Peyer's patch (tissue), 4 donors: ENCODE results near the gene DNAJB8. TPM values are rescaled to one million over a fixed set of nuclear protein-coding genes. Genes with fewer than 3 reads are reported as not detected.

Experiments
- DNase-seq, 3 donors: peaks; one replicate each; pipeline ENCODE4 v3.0.0-alpha.2; 2017 to 2019
- H3K27ac ChIP-seq, 4 donors: fragments of 200-600 bp; sonication (generic); one replicate each; pipeline ENCODE4 v1.5.1; 2016 to 2019
- H3K27me3 ChIP-seq, 2 donors: fragments of 200-600 bp; sonication (generic); one replicate each; pipeline ENCODE4 v1.5.1; 2019
- H3K36me3 ChIP-seq, 3 donors: fragments of 200-600 bp; sonication (generic); one replicate each; pipeline ENCODE4 v1.5.1; 2016 to 2019
- H3K4me1 ChIP-seq, 4 donors: fragments of 200-600 bp; sonication (generic); one replicate each; pipeline ENCODE4 v1.5.1; 2016 to 2019
- H3K4me3 ChIP-seq, 4 donors: fragments of 200-600 bp; sonication (generic); 1 replicate in 3 of 4; 2 replicates in 1 of 4; pipeline ENCODE4 v1.5.1; 2016 to 2019; ENCODE audit warnings: mild to moderate bottlenecking in 1 of 4
- H3K9me3 ChIP-seq, 4 donors: fragments of 200-600 bp; sonication (generic); one replicate each; pipeline ENCODE4 v1.5.1; 2016 to 2019; ENCODE audit warnings: mild to moderate bottlenecking in 1 of 4
- POLR2A ChIP-seq, 2 donors: fragments of 450-650 bp; IDR thresholded peaks; one replicate each; pipeline ENCODE4 v1.5.1; 2017; ENCODE audit warnings: antibody characterized with exemption in 2 of 2, mild to moderate bottlenecking in 2 of 2, moderate library complexity in 2 of 2
- total RNA-seq, 4 donors: library from RNA; depleted of rRNA; stranded (reverse); fragments of >200 nt; gene quantifications; one replicate each; pipeline ENCODE4 v1.1.0, GENCODE V29; 2016
- TF ChIP-seq, protein P1 (sequence below), 6 experiments: fragments of 450-650 bp in 4 of 6; fragments of 200-600 bp in 2 of 6; sonication (generic) in 1 of 6; IDR thresholded peaks; one replicate each; pipeline ENCODE4 v1.5.1; 2017 to 2019; ENCODE audit warnings: antibody characterized with exemption in 6 of 6, mild to moderate bottlenecking in 3 of 6, moderate library complexity in 1 of 6

The DNAJB8 gene
- total RNA-seq, 4 donors from 2014 or later: not detected

DNA sequence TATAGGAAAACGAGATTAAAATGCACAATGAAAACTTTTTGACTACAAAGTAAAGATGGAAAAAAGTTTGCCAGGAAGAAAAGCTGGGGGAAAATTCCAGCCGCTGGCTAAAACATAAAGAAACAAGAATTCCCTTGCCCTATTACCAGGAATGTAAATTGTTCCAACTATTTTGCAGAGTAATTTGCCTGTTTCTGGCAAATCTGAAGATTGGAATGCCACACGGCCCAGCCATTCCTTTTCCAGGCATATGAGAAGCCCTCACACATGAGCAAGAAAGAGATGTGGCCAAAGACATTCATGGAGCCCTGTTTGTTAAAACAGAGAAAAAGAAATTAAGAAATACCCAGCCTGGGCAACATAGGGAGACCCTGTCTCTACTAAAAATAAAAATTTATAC is 34.7 kb upstream of the DNAJB8 start:
- DNase-seq: no peak
- Histone ChIP-seq H3K27ac (no peak overlapping the region), H3K4me3 (no peak overlapping the region), H3K27me3 (peaks cover 0 to 24% of the 10 kb centered on the region in 2 donors), H3K36me3 (no peaks in the 10 kb centered on the region), H3K4me1 (peaks cover 0 to 14% (median 5%) of the 10 kb centered on the region in 4 donors), H3K9me3 (no peaks in the 10 kb centered on the region)
- no peak for TF ChIP-seq POLR2A (IDR thresholded peaks at IDR 0.05)
- TF ChIP-seq, protein P1, sequence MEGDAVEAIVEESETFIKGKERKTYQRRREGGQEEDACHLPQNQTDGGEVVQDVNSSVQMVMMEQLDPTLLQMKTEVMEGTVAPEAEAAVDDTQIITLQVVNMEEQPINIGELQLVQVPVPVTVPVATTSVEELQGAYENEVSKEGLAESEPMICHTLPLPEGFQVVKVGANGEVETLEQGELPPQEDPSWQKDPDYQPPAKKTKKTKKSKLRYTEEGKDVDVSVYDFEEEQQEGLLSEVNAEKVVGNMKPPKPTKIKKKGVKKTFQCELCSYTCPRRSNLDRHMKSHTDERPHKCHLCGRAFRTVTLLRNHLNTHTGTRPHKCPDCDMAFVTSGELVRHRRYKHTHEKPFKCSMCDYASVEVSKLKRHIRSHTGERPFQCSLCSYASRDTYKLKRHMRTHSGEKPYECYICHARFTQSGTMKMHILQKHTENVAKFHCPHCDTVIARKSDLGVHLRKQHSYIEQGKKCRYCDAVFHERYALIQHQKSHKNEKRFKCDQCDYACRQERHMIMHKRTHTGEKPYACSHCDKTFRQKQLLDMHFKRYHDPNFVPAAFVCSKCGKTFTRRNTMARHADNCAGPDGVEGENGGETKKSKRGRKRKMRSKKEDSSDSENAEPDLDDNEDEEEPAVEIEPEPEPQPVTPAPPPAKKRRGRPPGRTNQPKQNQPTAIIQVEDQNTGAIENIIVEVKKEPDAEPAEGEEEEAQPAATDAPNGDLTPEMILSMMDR (IDR thresholded peaks at IDR 0.05): no peak

DNA sequence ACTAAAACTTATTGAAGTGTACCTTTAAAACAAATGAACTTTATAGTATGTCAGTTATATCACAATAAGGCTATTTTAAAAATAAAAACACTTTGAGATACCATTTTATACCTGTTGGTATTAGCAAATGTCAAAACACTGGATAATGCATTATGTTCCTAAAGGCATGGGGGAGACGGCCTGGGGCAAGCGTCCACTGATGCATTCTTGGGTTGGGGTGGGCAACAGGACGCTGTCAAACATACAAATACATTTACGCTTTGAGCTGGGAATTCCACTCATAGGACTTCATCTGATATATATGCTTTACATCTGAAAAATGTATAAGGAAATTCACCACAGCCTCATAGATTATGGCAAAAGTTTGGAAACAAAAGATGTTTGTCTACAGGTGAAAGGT is 33.9 kb upstream of the DNAJB8 start:
- Histone ChIP-seq H3K4me1 (peaks cover 0 to 14% (median 5%) of the 10 kb centered on the region in 4 donors), H3K27me3 (peaks cover 0 to 24% of the 10 kb centered on the region in 2 donors), H3K9me3 (no peaks in the 10 kb centered on the region), H3K4me3 (no peak overlapping the region), H3K36me3 (no peaks in the 10 kb centered on the region), H3K27ac (no peak overlapping the region)
- TF ChIP-seq POLR2A (IDR thresholded peaks at IDR 0.05): no peak
- TF ChIP-seq, protein P1 (IDR thresholded peaks at IDR 0.05): no peak
- peak in 1 of 3 donors; percentile 3 for DNase-seq

DNA sequence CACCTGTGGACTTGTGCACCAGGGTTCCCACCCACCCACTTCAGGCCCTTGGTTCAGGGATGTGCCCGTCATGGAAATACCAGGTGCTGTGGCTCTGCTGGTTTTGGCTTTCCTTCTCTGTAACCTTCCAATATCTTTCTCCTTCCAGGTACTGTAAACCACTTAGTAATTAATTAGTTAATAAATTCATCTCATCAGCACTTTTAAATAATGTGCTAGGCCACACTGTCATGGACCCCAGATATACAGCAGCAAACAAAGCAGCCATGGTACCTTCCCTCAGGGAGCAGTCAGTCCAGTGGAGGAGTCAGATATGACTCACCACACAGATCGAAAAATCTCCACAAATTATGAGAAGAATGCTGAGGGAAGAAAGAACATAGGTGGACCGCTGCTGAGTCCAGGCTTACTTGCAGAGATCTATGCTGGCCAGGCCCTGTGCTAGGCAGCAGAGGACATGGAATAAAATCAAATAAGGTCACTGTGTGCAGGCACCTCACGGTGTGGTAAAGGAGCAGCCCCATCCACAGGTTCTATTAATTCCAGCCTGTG is 33.1 kb upstream of the DNAJB8 start:
- Histone ChIP-seq H3K27ac (no peak overlapping the region), H3K4me3 (no peak overlapping the region), H3K4me1 (peaks cover 0 to 14% (median 5%) of the 10 kb centered on the region in 4 donors), H3K27me3 (peaks cover 0 to 24% of the 10 kb centered on the region in 2 donors), H3K9me3 (no peaks in the 10 kb centered on the region), H3K36me3 (no peaks in the 10 kb centered on the region)
- no peak for TF ChIP-seq POLR2A (IDR thresholded peaks at IDR 0.05)
- TF ChIP-seq, protein P1 (IDR thresholded peaks at IDR 0.05): no peak
- DNase-seq: peak in 1 of 3 donors; percentile 15

DNA sequence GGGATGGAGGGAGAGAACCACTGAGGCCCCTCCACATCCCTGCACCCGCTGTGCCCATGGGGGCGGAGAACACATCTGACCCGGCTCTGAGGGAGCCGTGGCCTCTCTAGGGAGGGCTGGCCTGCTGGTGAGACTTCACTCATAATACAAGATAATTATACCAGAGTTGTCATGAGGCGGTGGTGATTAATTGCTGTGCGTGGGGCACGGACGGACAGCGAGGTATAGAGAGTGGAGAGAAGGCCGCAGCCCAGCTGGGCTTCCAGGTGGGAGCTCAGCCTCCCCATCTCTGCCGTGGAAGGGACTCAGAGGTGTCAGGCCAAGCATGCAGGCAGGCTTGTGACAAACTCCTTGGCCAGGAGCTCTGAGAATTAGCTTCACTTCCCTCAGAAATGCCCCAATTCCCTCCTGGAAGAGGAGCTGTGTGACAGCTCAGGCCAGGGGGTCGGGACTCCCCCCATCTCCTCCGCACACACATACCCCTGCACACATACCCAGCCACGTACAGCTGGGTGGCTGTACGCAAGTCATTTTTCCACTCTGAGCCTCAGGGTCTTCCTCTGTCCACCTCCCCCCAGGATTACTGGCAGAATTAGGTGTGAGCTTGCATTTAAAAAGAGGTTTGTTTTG is 32.3 kb upstream of the DNAJB8 start:
- H3K27ac ChIP-seq: no peak overlapping the region
- TF ChIP-seq, protein P1 (IDR thresholded peaks at IDR 0.05): no peak
- TF ChIP-seq POLR2A (IDR thresholded peaks at IDR 0.05): no peak
- peak in 1 of 3 donors; percentile 25 for DNase-seq
- H3K4me3 ChIP-seq: no peak overlapping the region
- H3K36me3 ChIP-seq: no peaks in the 10 kb centered on the region
- peaks cover 0 to 14% (median 5%) of the 10 kb centered on the region in 4 donors for H3K4me1 ChIP-seq
- H3K9me3 ChIP-seq: no peaks in the 10 kb centered on the region
- H3K27me3 ChIP-seq: peaks cover 0 to 24% of the 10 kb centered on the region in 2 donors

DNA sequence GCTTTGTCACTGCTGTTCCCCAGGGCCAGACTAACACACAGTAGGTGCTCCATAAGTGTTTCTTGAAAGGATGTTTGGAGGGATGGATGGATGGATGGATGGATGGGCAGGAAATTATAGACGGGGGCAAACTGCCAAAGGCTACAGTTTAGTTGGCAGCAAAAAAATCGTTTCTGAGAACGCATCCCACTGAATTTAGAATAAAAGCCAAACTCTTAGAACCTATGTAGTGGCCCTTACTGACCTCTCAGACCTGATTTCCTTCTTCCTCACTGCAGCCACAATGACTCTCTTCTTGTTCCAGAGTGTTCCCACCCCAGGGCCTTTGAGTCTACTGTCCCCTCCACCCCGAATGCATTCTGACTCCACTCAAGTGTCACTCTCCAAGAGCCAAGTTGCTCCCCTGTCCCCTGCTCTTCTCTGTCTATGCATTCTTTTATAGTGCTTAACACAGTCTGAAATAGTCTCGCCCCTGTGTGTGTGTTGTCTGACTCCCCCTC is 31.5 kb upstream of the DNAJB8 start:
- H3K4me1 ChIP-seq: peaks cover 0 to 15% (median 5%) of the 10 kb centered on the region in 4 donors
- peak overlapping the region; percentile 36 to 62 (median 60) for H3K4me3 ChIP-seq
- H3K27ac ChIP-seq: no peak overlapping the region
- TF ChIP-seq POLR2A (IDR thresholded peaks at IDR 0.05): no peak
- TF ChIP-seq, protein P1 (IDR thresholded peaks at IDR 0.05): no peak
- no peaks in the 10 kb centered on the region for H3K36me3 ChIP-seq
- H3K9me3 ChIP-seq: no peaks in the 10 kb centered on the region
- peaks cover 0 to 30% of the 10 kb centered on the region in 2 donors for H3K27me3 ChIP-seq
- DNase-seq: peak in 1 of 3 donors; percentile 13
